MM.1S (cell line): Measurements from ENCODE around the gene SEL1L.

ENCODE experiments used
- DNase-seq: peaks from one replicate; pipeline ENCODE4 v3.0.0-alpha.2; 2015
- H2AFZ ChIP-seq: fragments of 300-600 bp; sonication (generic); 2 replicates; pipeline ENCODE4 v1.6.0; 2016; ENCODE audit warnings: antibody characterized with exemption, low read length
- H3F3A ChIP-seq: fragments of 300-600 bp; sonication (generic); 2 replicates; pipeline ENCODE4 v1.6.1; 2016; ENCODE audit warnings: mild to moderate bottlenecking, antibody characterized with exemption, low read length, moderate library complexity, mixed read lengths; ENCODE audit not compliant: insufficient read depth
- H3K27ac ChIP-seq: fragments of 300-600 bp; sonication (generic); 2 replicates; pipeline ENCODE4 v1.5.1; 2016; ENCODE audit warnings: mild to moderate bottlenecking, low read length
- H3K27me3 ChIP-seq: fragments of 300-600 bp; sonication (generic); replicated peaks from 2 replicates; pipeline ENCODE4 v1.6.0; 2016; ENCODE audit warnings: low read length; ENCODE audit not compliant: insufficient read depth
- H3K36me3 ChIP-seq: fragments of 300-600 bp; sonication (generic); replicated peaks from 2 replicates; pipeline ENCODE4 v1.6.1; 2016; ENCODE audit warnings: mild to moderate bottlenecking, low read length, mixed read lengths; ENCODE audit not compliant: insufficient read depth
- H3K4me1 ChIP-seq: fragments of 300-600 bp; sonication (generic); 2 replicates; pipeline ENCODE4 v1.6.1; 2016; ENCODE audit warnings: low read length, mixed read lengths
- H3K4me2 ChIP-seq: fragments of 300-600 bp; sonication (generic); 2 replicates; pipeline ENCODE4 v1.6.0; 2016; ENCODE audit warnings: low read depth, low read length
- H3K4me3 ChIP-seq: fragments of 300-600 bp; sonication (generic); 2 replicates; pipeline ENCODE4 v1.5.1; 2016; ENCODE audit warnings: low read length, mixed read lengths
- H3K79me2 ChIP-seq: fragments of 300-600 bp; sonication (generic); 2 replicates; pipeline ENCODE4 v1.6.1; 2016; ENCODE audit warnings: mixed run types, low read length, mixed read lengths
- H3K9ac ChIP-seq: fragments of 300-600 bp; sonication (generic); 2 replicates; pipeline ENCODE4 v1.6.1; 2016; ENCODE audit warnings: low read length, mixed read lengths
- H3K9me2 ChIP-seq: fragments of 300-600 bp; sonication (generic); replicated peaks from 2 replicates; pipeline ENCODE4 v1.6.1; 2016; ENCODE audit warnings: mild to moderate bottlenecking, low read length, mixed read lengths; ENCODE audit not compliant: insufficient read depth
- H3K9me3 ChIP-seq: fragments of 300-600 bp; sonication (generic); replicated peaks from 2 replicates; pipeline ENCODE4 v1.6.1; 2016; ENCODE audit warnings: mild to moderate bottlenecking, low read length, mixed read lengths; ENCODE audit not compliant: insufficient read depth
- H4K20me1 ChIP-seq: fragments of 300-600 bp; sonication (generic); 2 replicates; pipeline ENCODE4 v1.6.1; 2016; ENCODE audit warnings: mild to moderate bottlenecking, low read length, moderate library complexity, mixed read lengths; ENCODE audit not compliant: insufficient read depth
- CTCF ChIP-seq: fragments of 300-600 bp; sonication (generic); IDR thresholded peaks from 2 replicates; pipeline ENCODE4 v1.5.1; 2016; ENCODE audit warnings: antibody characterized with exemption, low read length, mixed read lengths
- EZH2 ChIP-seq: fragments of 300-600 bp; sonication (generic); optimal IDR thresholded peaks from 2 replicates; pipeline ENCODE3; 2017; ENCODE audit warnings: low read depth, mild to moderate bottlenecking, antibody characterized with exemption, low read length, mixed read lengths
- EZH2phosphoT487 ChIP-seq: fragments of 300-600 bp; sonication (generic); IDR thresholded peaks from 2 replicates; pipeline ENCODE4 v1.6.1; 2018; ENCODE audit warnings: antibody characterized with exemption, low read length

The SEL1L gene

GRCh38 chr14:81511111-81511904, 22.3 kb downstream of the SEL1L start:
- peaks cover 84% of the 10 kb centered on the region for H3K79me2 ChIP-seq
- no peak for DNase-seq
- H3K9me3 ChIP-seq: no peaks in the 10 kb centered on the region
- H3K4me3 ChIP-seq: no peak overlapping the region
- no peak overlapping the region for H2AFZ ChIP-seq
- no peaks in the 10 kb centered on the region for H3K9me2 ChIP-seq
- no peak overlapping the region for H3K9ac ChIP-seq
- H4K20me1 ChIP-seq: no peaks in the 10 kb centered on the region
- H3K27me3 ChIP-seq: no peaks in the 10 kb centered on the region
- no peaks in the 10 kb centered on the region for H3F3A ChIP-seq
- peak overlapping the region; percentile 2; the same call in 1 of the 2 replicates for H3K27ac ChIP-seq
- peaks cover 13% of the 10 kb centered on the region; the same call in 1 of the 2 replicates for H3K4me1 ChIP-seq
- no peak overlapping the region for H3K4me2 ChIP-seq
- H3K36me3 ChIP-seq: peaks cover 4% of the 10 kb centered on the region; the same call in 1 of the 2 replicates
- TF ChIP-seq EZH2phosphoT487 (no peak), CTCF (no peak), EZH2 (no peak)

GRCh38 chr14:81509838-81510452, 23.7 kb downstream of the SEL1L start:
- TF ChIP-seq CTCF (no peak), EZH2 (no peak), EZH2phosphoT487 (no peak)
- Histone ChIP-seq H3K27ac (no peak overlapping the region), H4K20me1 (no peaks in the 10 kb centered on the region), H3K4me1 (peaks cover 13% of the 10 kb centered on the region; the same call in 1 of the 2 replicates), H3K27me3 (no peaks in the 10 kb centered on the region), H3K9me2 (no peaks in the 10 kb centered on the region), H3K79me2 (peaks cover 88% of the 10 kb centered on the region), H3K4me3 (no peak overlapping the region), H3F3A (no peaks in the 10 kb centered on the region), H3K9ac (no peak overlapping the region), H3K36me3 (peaks cover 7% of the 10 kb centered on the region; the same call in 1 of the 2 replicates), H3K9me3 (no peaks in the 10 kb centered on the region), H2AFZ (no peak overlapping the region), H3K4me2 (no peak overlapping the region)
- no peak for DNase-seq

GRCh38 chr14:81509321-81509720, 24.3 kb downstream of the SEL1L start:
- Histone ChIP-seq H3K4me1 (peaks cover 13% of the 10 kb centered on the region; the same call in 1 of the 2 replicates), H2AFZ (no peak overlapping the region), H4K20me1 (no peaks in the 10 kb centered on the region), H3K4me2 (no peak overlapping the region), H3F3A (no peaks in the 10 kb centered on the region), H3K27me3 (no peaks in the 10 kb centered on the region), H3K9me2 (no peaks in the 10 kb centered on the region), H3K9me3 (no peaks in the 10 kb centered on the region), H3K36me3 (peaks cover 7% of the 10 kb centered on the region; the same call in 1 of the 2 replicates), H3K4me3 (no peak overlapping the region), H3K9ac (no peak overlapping the region), H3K27ac (no peak overlapping the region), H3K79me2 (peaks cover 92% of the 10 kb centered on the region)
- DNase-seq: no peak
- TF ChIP-seq EZH2 (no peak), CTCF (no peak), EZH2phosphoT487 (no peak)
